GM10847 (cell line): ENCODE data around the gene PDE4B.

Source experiments
- POLR2A ChIP-seq: IDR thresholded peaks from 2 replicates; pipeline ENCODE4 v1.6.1; 2011; ENCODE audit not compliant: insufficient read length; ENCODE audit errors: extremely low read depth

Gene PDE4B

DNA sequence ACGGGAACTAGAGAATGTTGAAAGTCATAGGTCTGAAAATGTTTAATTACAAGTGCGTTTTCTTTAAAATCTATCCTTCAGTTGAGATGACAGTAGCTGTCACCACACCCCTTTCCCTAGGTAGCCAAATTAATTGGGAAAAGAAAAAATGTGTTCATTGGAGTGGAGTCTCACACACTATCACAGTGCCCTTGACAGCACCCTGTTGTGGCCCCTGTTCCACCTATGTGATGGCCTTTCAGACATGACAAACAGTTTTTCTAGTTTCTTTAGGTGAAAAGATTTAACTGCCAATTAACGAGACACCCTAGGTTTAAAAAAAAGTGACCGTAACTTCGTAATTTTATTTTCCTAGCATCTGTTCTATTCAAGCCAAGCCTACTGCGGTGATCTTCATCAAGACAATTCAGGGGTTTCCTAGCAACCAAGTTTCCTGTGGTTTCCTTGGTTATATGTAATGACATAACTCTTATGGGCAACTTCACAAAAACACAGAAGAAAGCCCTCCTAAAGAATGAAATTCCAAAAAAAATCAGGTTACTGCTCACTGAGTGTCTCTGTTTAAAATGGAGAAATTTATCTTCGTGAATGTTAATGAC, 298.3 kb downstream of the PDE4B start:
- no peak for TF ChIP-seq POLR2A

- TF ChIP-seq POLR2A: no peak
Measured at GRCh38 chr1:66095190-66095589, 302.5 kb downstream of the PDE4B start.

GRCh38 chr1:66108624-66109023, 315.9 kb downstream of the PDE4B start:
- no peak for TF ChIP-seq POLR2A

- TF ChIP-seq POLR2A: no peak
Measured at GRCh38 chr1:66112744-66113400, 320.2 kb downstream of the PDE4B start.

DNA sequence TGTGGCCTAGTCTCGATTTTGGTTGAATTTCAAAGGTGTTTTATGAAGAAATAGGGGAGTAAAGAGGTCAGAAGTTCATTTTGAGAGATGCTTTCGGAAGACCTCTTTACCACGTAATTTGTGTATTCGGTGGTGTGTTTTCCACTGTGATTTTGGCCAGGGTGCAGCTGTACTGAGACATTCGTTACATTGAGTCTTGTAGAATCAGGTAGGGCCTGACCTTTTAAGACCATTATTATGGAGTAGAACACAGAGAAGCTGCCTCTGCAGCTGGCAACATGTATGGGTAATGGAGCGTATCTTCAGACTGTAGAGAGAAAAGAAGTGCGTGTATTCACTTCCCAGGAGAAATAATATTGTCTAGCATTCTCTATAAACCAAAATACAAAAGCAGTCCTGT, 326.5 kb downstream of the PDE4B start:
- no peak for TF ChIP-seq POLR2A

GRCh38 chr1:66124670-66125069, 332.0 kb downstream of the PDE4B start:
- TF ChIP-seq POLR2A: no peak

DNA sequence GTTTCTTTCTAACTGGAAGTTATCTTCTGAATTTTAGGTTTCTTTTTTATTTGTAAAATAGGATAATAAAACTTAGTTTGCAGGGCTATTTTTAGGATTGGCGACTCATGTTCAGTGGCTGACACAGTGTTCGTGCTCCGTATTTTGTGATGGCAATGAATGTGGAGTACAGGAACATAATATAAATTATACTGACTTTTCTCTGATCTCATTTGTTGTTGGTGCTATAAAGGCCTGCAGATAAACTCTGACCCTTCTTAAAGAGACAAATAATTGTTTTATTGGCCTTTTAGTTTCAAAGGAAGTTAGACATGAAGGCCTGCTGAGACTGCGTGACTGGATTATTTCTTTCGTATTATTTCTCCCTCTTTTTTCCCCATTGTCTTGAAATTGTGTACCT, 339.6 kb downstream of the PDE4B start:
- no peak for TF ChIP-seq POLR2A

- no peak for TF ChIP-seq POLR2A
Measured at GRCh38 chr1:66134004-66134403, 341.3 kb downstream of the PDE4B start.

DNA sequence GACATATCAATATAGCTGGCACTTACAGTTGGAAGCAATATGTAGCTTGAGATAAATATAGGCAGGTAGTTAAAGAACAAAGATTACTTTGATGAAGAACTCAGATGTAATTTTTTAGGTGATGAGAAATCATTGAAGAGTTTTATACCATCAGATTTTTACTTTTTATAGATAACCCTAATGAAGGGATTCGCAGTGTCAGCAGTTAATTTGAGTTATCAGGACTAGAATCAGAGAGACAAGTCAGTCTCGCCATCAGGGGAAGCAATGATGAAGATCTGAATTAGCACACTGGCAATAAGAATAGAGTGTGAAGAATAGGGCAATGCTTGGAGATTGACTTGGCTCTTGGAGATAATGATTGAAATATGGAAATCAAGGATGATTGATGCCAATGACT, 342.5 kb downstream of the PDE4B start:
- no peak for TF ChIP-seq POLR2A

DNA sequence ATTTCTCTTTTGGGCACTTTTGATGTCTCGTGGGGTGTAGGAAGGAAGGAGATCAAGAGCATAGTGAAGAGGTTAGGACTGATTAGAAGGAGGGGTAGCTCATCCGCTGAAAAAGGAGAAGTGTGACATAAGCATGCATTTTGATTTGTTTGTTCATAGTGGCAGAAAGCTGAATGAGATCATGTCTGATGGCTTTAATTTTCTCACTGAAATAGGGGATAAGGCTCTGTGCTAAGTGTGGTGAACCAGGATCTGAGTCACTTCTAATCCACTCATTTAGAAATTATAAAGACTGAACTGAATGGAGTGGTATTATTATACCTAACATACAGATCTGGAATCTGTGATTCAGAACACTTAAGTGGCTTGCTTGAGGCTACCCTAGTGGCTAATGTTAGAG, 344.5 kb downstream of the PDE4B start:
- TF ChIP-seq POLR2A: no peak

DNA sequence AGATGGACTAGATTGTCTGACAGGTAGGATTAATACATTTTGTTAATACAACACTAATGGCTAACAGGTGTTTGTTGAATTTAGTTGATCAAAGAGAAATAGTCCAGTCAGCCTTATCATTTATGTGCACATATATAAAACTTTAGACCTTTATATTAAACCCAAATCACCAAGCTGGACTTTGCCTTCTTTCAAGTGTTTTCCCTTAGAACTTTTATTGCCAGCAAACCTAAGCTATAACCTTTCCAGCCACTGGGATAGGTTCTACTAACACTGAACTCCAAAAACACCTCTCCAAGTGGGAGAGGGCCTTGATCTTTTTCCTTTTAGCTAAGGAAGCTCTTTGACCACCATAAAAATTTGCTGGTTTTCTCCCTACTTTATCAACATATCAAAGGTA, 345.9 kb downstream of the PDE4B start:
- no peak for TF ChIP-seq POLR2A

GRCh38 chr1:66140072-66140471, 347.4 kb downstream of the PDE4B start:
- TF ChIP-seq POLR2A: no peak

GRCh38 chr1:66143651-66144050, 351.0 kb downstream of the PDE4B start:
- no peak for TF ChIP-seq POLR2A

- TF ChIP-seq POLR2A: no peak
Measured at GRCh38 chr1:66147226-66147835, 354.6 kb downstream of the PDE4B start.

DNA sequence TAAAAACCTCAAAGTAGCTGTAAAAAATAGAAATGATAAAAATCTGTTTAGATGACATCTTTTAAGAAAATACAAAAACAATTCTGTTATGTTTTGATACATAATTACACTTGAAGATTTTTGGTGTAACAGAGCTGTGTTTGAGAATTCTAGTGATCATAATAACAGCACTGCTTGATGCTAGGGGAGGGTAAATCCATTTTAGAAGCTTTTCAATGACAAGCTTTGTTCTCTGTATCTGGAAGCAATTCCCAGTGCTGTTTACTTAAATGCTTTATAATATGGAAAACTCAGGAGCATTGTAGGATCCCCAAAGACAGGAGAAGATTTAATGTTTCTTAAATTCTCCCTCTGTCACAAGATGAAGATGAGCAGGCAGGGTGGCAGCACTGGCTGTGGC, 359.3 kb downstream of the PDE4B start:
- no peak for TF ChIP-seq POLR2A

DNA sequence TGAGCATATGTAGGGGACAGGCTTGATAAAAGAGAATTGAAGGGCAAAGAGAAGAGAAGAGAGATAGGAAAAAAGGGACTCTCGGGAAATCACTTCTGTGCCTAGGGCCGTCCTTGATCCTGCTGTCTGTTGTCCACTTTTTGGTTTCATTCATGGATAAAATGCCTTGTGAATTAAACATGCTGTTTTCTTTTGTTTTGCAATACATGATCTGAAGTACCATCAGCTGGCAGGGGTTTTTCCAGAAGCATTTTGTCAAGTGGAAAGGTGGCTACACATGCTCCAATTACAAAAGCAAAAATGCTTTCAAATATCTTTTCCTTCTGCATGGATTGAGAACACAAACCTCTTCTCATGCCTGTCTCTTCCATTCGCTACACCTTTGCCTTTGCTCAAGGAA, 361.7 kb downstream of the PDE4B start:
- TF ChIP-seq POLR2A: no peak

DNA sequence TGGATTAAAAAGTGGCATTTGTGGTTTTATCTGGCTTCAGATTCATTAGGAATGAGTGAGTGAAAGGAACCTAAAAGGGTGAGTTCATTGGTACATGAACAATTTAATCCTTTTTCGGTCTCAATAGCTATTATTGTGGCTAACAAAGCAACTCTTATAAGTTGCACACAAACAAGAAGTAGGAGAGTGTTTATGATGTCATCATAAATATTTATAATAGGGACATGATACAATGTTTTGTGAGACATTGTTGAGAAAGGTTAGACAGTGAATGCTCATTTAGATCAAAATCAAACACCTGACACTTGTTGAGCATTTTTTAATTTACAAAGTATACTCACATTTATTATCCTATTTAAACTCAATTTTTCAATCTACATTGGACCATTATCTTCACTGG, 363.4 kb downstream of the PDE4B start:
- TF ChIP-seq POLR2A: no peak
